Neural cell (in vitro differentiated cells): ENCODE measurements around the gene ADRA2B. TPM values are rescaled to one million over a fixed set of nuclear protein-coding genes. Genes with fewer than 3 reads are reported as not detected.

Experiments used
- H2AFZ ChIP-seq: fragments of 200-600, 300-800 bp; sonication (generic), shearing (Covaris generic); 2 replicates; pipeline ENCODE4 v1.6.0; 2014; ENCODE audit warnings: low read depth, mild to moderate bottlenecking, antibody characterized with exemption, low read length, moderate library complexity
- H3F3A ChIP-seq: fragments of 200-600 bp; shearing (Covaris generic); 2 replicates; pipeline ENCODE4 v1.6.1; 2016; ENCODE audit warnings: mild to moderate bottlenecking, moderate library complexity, mixed read lengths, antibody characterized with exemption, low read length; ENCODE audit not compliant: insufficient read depth, poor library complexity, severe bottlenecking
- H3K27ac ChIP-seq: fragments of 200-600, 300-800 bp; sonication (generic), shearing (Covaris generic); 2 replicates; pipeline ENCODE4 v1.5.1; 2014; ENCODE audit warnings: mild to moderate bottlenecking, low read length, moderate library complexity
- H3K27me3 ChIP-seq: fragments of 300-800, 200-600 bp; sonication (generic), shearing (Covaris generic); 2 replicates; pipeline ENCODE4 v1.6.0; 2014; ENCODE audit warnings: mild to moderate bottlenecking, low read depth, low read length, moderate library complexity; ENCODE audit not compliant: insufficient read depth
- H3K36me3 ChIP-seq: fragments of 300-800, 200-600 bp; sonication (generic), shearing (Covaris generic); 2 replicates; pipeline ENCODE4 v1.5.1; 2014; ENCODE audit warnings: mild to moderate bottlenecking, antibody characterized with exemption, low read length, moderate library complexity; ENCODE audit not compliant: insufficient read depth
- H3K4me2 ChIP-seq: fragments of 300-800, 200-600 bp; sonication (generic), shearing (Covaris generic); 2 replicates; pipeline ENCODE4 v1.6.0; 2014; ENCODE audit warnings: mild to moderate bottlenecking, low read length
- H3K4me3 ChIP-seq: fragments of 300-800, 200-600 bp; sonication (generic), shearing (Covaris generic); 2 replicates; pipeline ENCODE4 v1.5.1; 2014; ENCODE audit warnings: mild to moderate bottlenecking, low read length, moderate library complexity
- H3K79me2 ChIP-seq: fragments of 200-600 bp; shearing (Covaris generic); replicated peaks from 2 replicates; pipeline ENCODE4 v1.6.0; 2014; ENCODE audit warnings: mild to moderate bottlenecking, low read length, moderate library complexity; ENCODE audit not compliant: insufficient read depth
- H3K9ac ChIP-seq: fragments of 300-800, 200-600 bp; sonication (generic), shearing (Covaris generic); 2 replicates; pipeline ENCODE4 v1.6.1; 2016; ENCODE audit warnings: mild to moderate bottlenecking, low read length, mixed read lengths
- H3K9me2 ChIP-seq: fragments of 200-600 bp; shearing (Covaris generic); 2 replicates; pipeline ENCODE4 v1.6.1; 2016; ENCODE audit warnings: mild to moderate bottlenecking, low read length, mixed read lengths; ENCODE audit not compliant: insufficient read depth
- H3K9me3 ChIP-seq: fragments of 200-600, 300-800 bp; sonication (generic), shearing (Covaris generic); 2 replicates; pipeline ENCODE4 v1.6.1; 2016; ENCODE audit warnings: mild to moderate bottlenecking, mixed run types, low read length, moderate library complexity, mixed read lengths
- H4K20me1 ChIP-seq: fragments of 200-600 bp; shearing (Covaris generic); 2 replicates; pipeline ENCODE4 v1.6.1; 2016; ENCODE audit warnings: mild to moderate bottlenecking, mixed run types; ENCODE audit not compliant: insufficient read depth
- EP300 ChIP-seq: fragments of 450-650 bp; conservative IDR thresholded peaks from 2 replicates; pipeline ENCODE4 v1.6.1; 2014; ENCODE audit warnings: antibody characterized with exemption, mild to moderate bottlenecking, moderate library complexity; ENCODE audit not compliant: poor library complexity, severe bottlenecking
- EZH2 ChIP-seq: fragments of 200-600, 300-800 bp; shearing (Covaris generic), sonication (generic); IDR thresholded peaks from 2 replicates; pipeline ENCODE4 v1.6.1; 2014; ENCODE audit warnings: antibody characterized with exemption, low read length, borderline replicate concordance, mild to moderate bottlenecking; ENCODE audit not compliant: insufficient read depth, poor library complexity, severe bottlenecking
- MXI1 ChIP-seq: fragments of 450-650 bp; conservative IDR thresholded peaks from 2 replicates; pipeline ENCODE4 v1.6.1; 2014; ENCODE audit warnings: antibody characterized with exemption, mild to moderate bottlenecking; ENCODE audit not compliant: poor library complexity, severe bottlenecking
- POLR2AphosphoS5 ChIP-seq: IDR thresholded peaks from 2 replicates; pipeline ENCODE4 v1.6.1; 2012
- RAD21 ChIP-seq: fragments of 450-650 bp; conservative IDR thresholded peaks from 2 replicates; pipeline ENCODE4 v1.6.1; 2014; ENCODE audit warnings: antibody characterized with exemption, mild to moderate bottlenecking, moderate library complexity
- SMC3 ChIP-seq: fragments of 450-650 bp; conservative IDR thresholded peaks from 2 replicates; pipeline ENCODE4 v1.6.1; 2014; ENCODE audit warnings: antibody characterized with exemption, mild to moderate bottlenecking, moderate library complexity; ENCODE audit not compliant: poor library complexity
- TAF1 ChIP-seq: IDR thresholded peaks from 2 replicates; pipeline ENCODE4 v1.6.1; 2012; ENCODE audit warnings: low read depth
- polyA plus RNA-seq: library from polyadenylated mRNA; depleted of rRNA; stranded (reverse); fragments of >200 nt; gene quantifications from 2 replicates; pipeline ENCODE4 v1.2.3, GENCODE V29; 2014
- TF ChIP-seq, protein P1 (sequence below): IDR thresholded peaks from 2 replicates; pipeline ENCODE4 v1.6.1; 2012; ENCODE audit warnings: borderline replicate concordance
- TF ChIP-seq, protein P2 (sequence below): fragments of 450-650 bp; IDR thresholded peaks from 2 replicates; pipeline ENCODE4 v1.5.1; 2014; ENCODE audit warnings: antibody characterized with exemption, mild to moderate bottlenecking, moderate library complexity; ENCODE audit not compliant: poor library complexity, severe bottlenecking

ADRA2B gene
- polyA plus RNA-seq, 1 donor from 2014 or later, result not detected

DNA sequence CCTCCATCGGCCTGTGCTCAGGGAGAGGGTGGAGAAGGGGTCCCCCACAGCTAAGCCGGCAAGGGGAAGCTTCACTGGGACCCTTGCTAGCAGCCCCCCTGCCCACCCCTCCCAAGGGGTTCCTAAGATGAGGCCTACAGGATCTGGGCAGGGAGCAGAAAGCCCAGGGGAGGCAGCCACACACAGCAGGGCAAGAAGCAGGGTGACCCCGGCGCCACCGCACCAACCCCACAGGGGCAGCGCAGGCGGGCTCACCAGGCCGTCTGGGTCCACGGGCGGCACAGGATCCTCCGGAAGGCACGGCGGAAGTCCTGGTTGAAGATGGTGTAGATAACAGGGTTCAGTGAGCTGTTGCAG lies 1.8 kb downstream of the ADRA2B start:
- Histone ChIP-seq H3K9me2 (no peaks in the 10 kb centered on the region), H2AFZ (no peak overlapping the region), H3K9ac (no peak overlapping the region), H3K36me3 (no peaks in the 10 kb centered on the region), H3K79me2 (no peaks in the 10 kb centered on the region), H4K20me1 (no peaks in the 10 kb centered on the region), H3K27ac (no peak overlapping the region), H3K27me3 (peaks cover 25% of the 10 kb centered on the region), H3K4me2 (no peak overlapping the region), H3K9me3 (peaks cover 9% of the 10 kb centered on the region), H3K4me3 (no peak overlapping the region), H3F3A (no peaks in the 10 kb centered on the region)
- TF ChIP-seq SMC3, result no peak
- TF ChIP-seq RAD21, result no peak
- no peak for TF ChIP-seq TAF1
- TF ChIP-seq MXI1, result no peak
- TF ChIP-seq, protein P1, sequence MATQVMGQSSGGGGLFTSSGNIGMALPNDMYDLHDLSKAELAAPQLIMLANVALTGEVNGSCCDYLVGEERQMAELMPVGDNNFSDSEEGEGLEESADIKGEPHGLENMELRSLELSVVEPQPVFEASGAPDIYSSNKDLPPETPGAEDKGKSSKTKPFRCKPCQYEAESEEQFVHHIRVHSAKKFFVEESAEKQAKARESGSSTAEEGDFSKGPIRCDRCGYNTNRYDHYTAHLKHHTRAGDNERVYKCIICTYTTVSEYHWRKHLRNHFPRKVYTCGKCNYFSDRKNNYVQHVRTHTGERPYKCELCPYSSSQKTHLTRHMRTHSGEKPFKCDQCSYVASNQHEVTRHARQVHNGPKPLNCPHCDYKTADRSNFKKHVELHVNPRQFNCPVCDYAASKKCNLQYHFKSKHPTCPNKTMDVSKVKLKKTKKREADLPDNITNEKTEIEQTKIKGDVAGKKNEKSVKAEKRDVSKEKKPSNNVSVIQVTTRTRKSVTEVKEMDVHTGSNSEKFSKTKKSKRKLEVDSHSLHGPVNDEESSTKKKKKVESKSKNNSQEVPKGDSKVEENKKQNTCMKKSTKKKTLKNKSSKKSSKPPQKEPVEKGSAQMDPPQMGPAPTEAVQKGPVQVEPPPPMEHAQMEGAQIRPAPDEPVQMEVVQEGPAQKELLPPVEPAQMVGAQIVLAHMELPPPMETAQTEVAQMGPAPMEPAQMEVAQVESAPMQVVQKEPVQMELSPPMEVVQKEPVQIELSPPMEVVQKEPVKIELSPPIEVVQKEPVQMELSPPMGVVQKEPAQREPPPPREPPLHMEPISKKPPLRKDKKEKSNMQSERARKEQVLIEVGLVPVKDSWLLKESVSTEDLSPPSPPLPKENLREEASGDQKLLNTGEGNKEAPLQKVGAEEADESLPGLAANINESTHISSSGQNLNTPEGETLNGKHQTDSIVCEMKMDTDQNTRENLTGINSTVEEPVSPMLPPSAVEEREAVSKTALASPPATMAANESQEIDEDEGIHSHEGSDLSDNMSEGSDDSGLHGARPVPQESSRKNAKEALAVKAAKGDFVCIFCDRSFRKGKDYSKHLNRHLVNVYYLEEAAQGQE, result no peak
- TF ChIP-seq POLR2AphosphoS5, result no peak
- TF ChIP-seq EP300, result no peak
- TF ChIP-seq, protein P2, sequence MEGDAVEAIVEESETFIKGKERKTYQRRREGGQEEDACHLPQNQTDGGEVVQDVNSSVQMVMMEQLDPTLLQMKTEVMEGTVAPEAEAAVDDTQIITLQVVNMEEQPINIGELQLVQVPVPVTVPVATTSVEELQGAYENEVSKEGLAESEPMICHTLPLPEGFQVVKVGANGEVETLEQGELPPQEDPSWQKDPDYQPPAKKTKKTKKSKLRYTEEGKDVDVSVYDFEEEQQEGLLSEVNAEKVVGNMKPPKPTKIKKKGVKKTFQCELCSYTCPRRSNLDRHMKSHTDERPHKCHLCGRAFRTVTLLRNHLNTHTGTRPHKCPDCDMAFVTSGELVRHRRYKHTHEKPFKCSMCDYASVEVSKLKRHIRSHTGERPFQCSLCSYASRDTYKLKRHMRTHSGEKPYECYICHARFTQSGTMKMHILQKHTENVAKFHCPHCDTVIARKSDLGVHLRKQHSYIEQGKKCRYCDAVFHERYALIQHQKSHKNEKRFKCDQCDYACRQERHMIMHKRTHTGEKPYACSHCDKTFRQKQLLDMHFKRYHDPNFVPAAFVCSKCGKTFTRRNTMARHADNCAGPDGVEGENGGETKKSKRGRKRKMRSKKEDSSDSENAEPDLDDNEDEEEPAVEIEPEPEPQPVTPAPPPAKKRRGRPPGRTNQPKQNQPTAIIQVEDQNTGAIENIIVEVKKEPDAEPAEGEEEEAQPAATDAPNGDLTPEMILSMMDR, result no peak
- no peak for TF ChIP-seq EZH2

DNA sequence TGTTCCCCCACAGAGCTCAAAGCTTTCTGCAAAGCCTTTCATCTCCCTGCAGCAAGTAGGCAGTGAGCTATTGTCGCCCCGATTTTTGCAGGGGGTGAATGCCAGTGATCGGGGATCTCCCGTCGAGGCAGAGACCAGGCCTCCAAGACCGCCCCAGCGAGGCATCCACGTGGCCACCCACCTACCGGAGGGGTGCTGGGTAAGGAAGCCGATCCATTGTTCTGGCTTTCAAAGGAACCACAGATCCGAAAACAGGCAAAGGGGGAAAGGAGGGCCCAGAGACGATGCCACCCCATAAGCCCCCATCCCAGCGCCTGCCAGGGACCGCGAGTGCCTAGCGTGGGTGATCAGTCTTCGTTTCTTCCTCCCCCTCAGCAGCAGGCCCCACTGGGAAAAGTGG lies 2.4 kb downstream of the ADRA2B start:
- no peak overlapping the region for H3K27ac ChIP-seq
- peaks cover 25% of the 10 kb centered on the region for H3K27me3 ChIP-seq
- TF ChIP-seq EP300 (no peak), POLR2AphosphoS5 (no peak), MXI1 (no peak), TAF1 (no peak), EZH2 (no peak), RAD21 (no peak)
- TF ChIP-seq, protein P1, result no peak
- H4K20me1 ChIP-seq, result no peaks in the 10 kb centered on the region
- H3K4me2 ChIP-seq, result no peak overlapping the region
- H3K79me2 ChIP-seq, result no peaks in the 10 kb centered on the region
- H3K9me2 ChIP-seq, result no peaks in the 10 kb centered on the region
- H3K36me3 ChIP-seq, result no peaks in the 10 kb centered on the region
- H3F3A ChIP-seq, result no peaks in the 10 kb centered on the region
- no peak overlapping the region for H2AFZ ChIP-seq
- H3K9ac ChIP-seq, result no peak overlapping the region
- H3K4me3 ChIP-seq, result no peak overlapping the region
- H3K9me3 ChIP-seq, result peaks cover 9% of the 10 kb centered on the region
